HCT116 (cell line): ENCODE measurements around the gene BCAR3. TPM values are rescaled to one million over a fixed set of nuclear protein-coding genes. Genes with fewer than 3 reads are reported as not detected.

ENCODE experiments used
- ATAC-seq: fragments of 200-7000 bp; cut with Tn5 transposase; 2 replicates; pipeline ENCODE4 v1.9.1; 2020; ENCODE audit warnings: mild to moderate bottlenecking, moderate library complexity
- BruUV-seq: library from RNA; stranded (reverse); fragments of 400-500 nt; replicated peaks from 2 replicates; lab custom pipeline; 2021; lab: Mats Ljungman, UMichigan
- CTCF ChIA-PET: fragments of 300-600 bp; sonication (Branson Sonifier 250); formaldehyde crosslinking; loops from one replicate; lab custom pipeline; 2021; ENCODE audit warnings: antibody characterized with exemption; lab: Charles Lee
- POLR2A ChIA-PET: fragments of 300-600, 350-600 bp; sonication (Branson Sonifier 250); formaldehyde crosslinking; loops from one replicate; lab custom pipeline; 2021; ENCODE audit warnings: antibody characterized with exemption; lab: Charles Lee
- RAD21 ChIA-PET, 2 experiments: fragments of 300-600 bp; sonication (Branson Sonifier 250); formaldehyde crosslinking; loops; one replicate each; lab custom pipeline; 2023; ENCODE audit warnings: low total read pairs in 2 of 2; ENCODE audit not compliant: uncharacterized antibody in 2 of 2, unreplicated experiment in 2 of 2, low non-redundant PET in 1 of 2; lab: Charles Lee
- DNase-seq: peaks from one replicate; pipeline ENCODE4 v3.0.0-alpha.2; 2010; ENCODE audit warnings: low read depth, low spot score
- H2AFZ ChIP-seq: fragments of 200-600 bp; shearing (Covaris generic), sonication (generic); 2 replicates; pipeline ENCODE4 v1.6.1; 2017; ENCODE audit warnings: low read depth, mixed run types, mixed read lengths, antibody characterized with exemption, low read length; ENCODE audit not compliant: poor library complexity, severe bottlenecking
- H3K27ac ChIP-seq: 2 replicates; pipeline ENCODE4 v1.5.1; 2012; ENCODE audit warnings: low read depth, low read length
- H3K27me3 ChIP-seq: fragments of 200-600 bp; sonication (generic); 2 replicates; pipeline ENCODE4 v1.6.1; 2016; ENCODE audit warnings: mixed run types, low read length, mixed read lengths; ENCODE audit not compliant: insufficient read depth
- H3K36me3 ChIP-seq, 2 experiments: fragments of 200-500 bp in 1 of 2; fragments of 200-600 bp in 1 of 2; sonication (Bioruptor generic) in 1 of 2; sonication (generic) in 1 of 2; 2 replicates each; pipeline versions ENCODE4 v1.5.1 to v1.6.1; 2014 to 2016; ENCODE audit warnings: low read length in 2 of 2, inconsistent platforms in 1 of 2, mixed read lengths in 1 of 2, mixed run types in 1 of 2; ENCODE audit not compliant: insufficient read depth in 2 of 2, control insufficient read depth in 1 of 2
- H3K4me1 ChIP-seq, 2 experiments: fragments of 200-600 bp in 1 of 2; sonication (generic) in 1 of 2; 2 replicates each; pipeline versions ENCODE4 v1.5.1 to v1.6.1; 2012 to 2017; ENCODE audit warnings: low read length in 2 of 2, inconsistent platforms in 1 of 2, mild to moderate bottlenecking in 1 of 2, mixed read lengths in 1 of 2, mixed run types in 1 of 2, moderate library complexity in 1 of 2; ENCODE audit not compliant: insufficient read depth in 2 of 2, control insufficient read depth in 1 of 2
- H3K4me2 ChIP-seq: fragments of 200-600 bp; sonication (generic); 2 replicates; pipeline ENCODE4 v1.6.1; 2017; ENCODE audit warnings: mixed run types, low read length, mixed read lengths
- H3K4me3 ChIP-seq, 2 experiments: fragments of 200-600 bp in 1 of 2; sonication (generic) in 1 of 2; replicated peaks in 1 of 2; 2 replicates each; pipeline ENCODE4 v1.5.1; 2011 to 2016; ENCODE audit warnings: low read length in 2 of 2, control low read depth in 1 of 2, low read depth in 1 of 2, mild to moderate bottlenecking in 1 of 2, mixed read lengths in 1 of 2, mixed run types in 1 of 2
- H3K79me2 ChIP-seq: fragments of 200-600 bp; sonication (generic); 2 replicates; pipeline ENCODE4 v1.6.1; 2017; ENCODE audit warnings: mild to moderate bottlenecking, mixed run types, low read length, moderate library complexity, mixed read lengths; ENCODE audit not compliant: insufficient read depth
- H3K9ac ChIP-seq: fragments of 200-600 bp; sonication (generic); 2 replicates; pipeline ENCODE4 v1.6.1; 2016; ENCODE audit warnings: low read length, mixed read lengths
- H3K9me2 ChIP-seq: fragments of 200-600 bp; sonication (generic), shearing (Covaris generic); 2 replicates; pipeline ENCODE4 v1.6.1; 2017; ENCODE audit warnings: mixed run types, mild to moderate bottlenecking, moderate library complexity; ENCODE audit not compliant: insufficient read depth
- H3K9me3 ChIP-seq, 2 experiments: fragments of 200-500 bp in 1 of 2; fragments of 200-600 bp in 1 of 2; sonication (Bioruptor generic) in 1 of 2; sonication (generic) in 1 of 2; 2 replicates each; pipeline ENCODE4 v1.6.1; 2014 to 2017; ENCODE audit warnings: low read length in 2 of 2, mixed read lengths in 2 of 2, inconsistent platforms in 1 of 2, low read depth in 1 of 2, mild to moderate bottlenecking in 1 of 2, mixed run types in 1 of 2, moderate library complexity in 1 of 2; ENCODE audit not compliant: control insufficient read depth in 1 of 2, insufficient read depth in 1 of 2
- H4K20me1 ChIP-seq: fragments of 200-600 bp; sonication (generic), shearing (Covaris generic); 2 replicates; pipeline ENCODE4 v1.6.1; 2017; ENCODE audit warnings: mixed run types, mild to moderate bottlenecking, moderate library complexity; ENCODE audit not compliant: insufficient read depth
- CBX3 ChIP-seq: IDR thresholded peaks from 2 replicates; pipeline ENCODE4 v1.6.1; 2012; ENCODE audit warnings: low read depth
- CEBPB ChIP-seq: IDR thresholded peaks from 2 replicates; pipeline ENCODE4 v1.6.1; 2012; ENCODE audit warnings: low read depth
- EGR1 ChIP-seq: IDR thresholded peaks from 2 replicates; pipeline ENCODE4 v1.6.1; 2012; ENCODE audit warnings: low read depth
- EZH2 ChIP-seq: fragments of 200-600 bp; sonication (generic); IDR thresholded peaks from 2 replicates; pipeline ENCODE4 v1.6.1; 2017; ENCODE audit warnings: antibody characterized with exemption, mixed run types
- FOSL1 ChIP-seq: IDR thresholded peaks from 2 replicates; pipeline ENCODE4 v1.6.1; 2012; ENCODE audit warnings: low read depth
- JUND ChIP-seq: IDR thresholded peaks from 2 replicates; pipeline ENCODE4 v1.6.1; 2012
- MAX ChIP-seq: IDR thresholded peaks from 2 replicates; pipeline ENCODE4 v1.6.1; 2012
- POLR2A ChIP-seq: IDR thresholded peaks from 2 replicates; pipeline ENCODE4 v1.7.0; 2011; ENCODE audit warnings: borderline replicate concordance; ENCODE audit not compliant: insufficient read depth, insufficient read length; ENCODE audit errors: extremely low read depth
- POLR2AphosphoS5 ChIP-seq: IDR thresholded peaks from 2 replicates; pipeline ENCODE4 v1.6.1; 2011; ENCODE audit warnings: mild to moderate bottlenecking, low read depth, low read length, moderate library complexity
- SP1 ChIP-seq: IDR thresholded peaks from 2 replicates; pipeline ENCODE4 v1.6.1; 2012; ENCODE audit warnings: low read depth
- TCF7L2 ChIP-seq: IDR thresholded peaks from 2 replicates; pipeline ENCODE4 v1.7.0; 2011; ENCODE audit warnings: borderline replicate concordance, inconsistent platforms; ENCODE audit not compliant: insufficient read depth, insufficient read length; ENCODE audit errors: extremely low read depth
- YY1 ChIP-seq: IDR thresholded peaks from 2 replicates; pipeline ENCODE4 v1.6.1; 2011; ENCODE audit warnings: low read length, low read depth, moderate library complexity, mild to moderate bottlenecking; ENCODE audit not compliant: insufficient replicate concordance; ENCODE audit errors: extremely low read depth
- ZNF274 ChIP-seq: fragments of 200-500 bp; sonication (Bioruptor generic); IDR thresholded peaks from 2 replicates; pipeline ENCODE4 v1.6.1; 2014; ENCODE audit warnings: mild to moderate bottlenecking, low read depth, low read length, inconsistent platforms
- intact Hi-C: fragments of 100-400 bp; cut with micrococcal nuclease; formaldehyde crosslinking; loops from 2 replicates; pipeline ENCODE4 v1.10.0; 2022
- total RNA-seq: library from RNA; stranded (reverse); gene quantifications from one replicate; pipeline ENCODE4 v1.2.1, GENCODE V29; 2021; ENCODE audit not compliant: unreplicated experiment
- TF ChIP-seq, protein P1 (sequence below), 3 experiments: fragments of 200-600 bp in 1 of 3; sonication (generic) in 1 of 3; IDR thresholded peaks in 2 of 3; conservative IDR thresholded peaks in 1 of 3; 2 replicates each; pipeline ENCODE4 v1.5.1; 2012 to 2017; ENCODE audit warnings: low read depth in 2 of 3, low read length in 2 of 3, antibody characterized with exemption in 1 of 3, borderline replicate concordance in 1 of 3, control low read depth in 1 of 3, mild to moderate bottlenecking in 1 of 3, mixed read lengths in 1 of 3, mixed run types in 1 of 3, moderate library complexity in 1 of 3; ENCODE audit not compliant: insufficient read depth in 1 of 3

Gene BCAR3
- total RNA-seq, 1 experiment from 2014 or later = 24.5 TPM

DNA sequence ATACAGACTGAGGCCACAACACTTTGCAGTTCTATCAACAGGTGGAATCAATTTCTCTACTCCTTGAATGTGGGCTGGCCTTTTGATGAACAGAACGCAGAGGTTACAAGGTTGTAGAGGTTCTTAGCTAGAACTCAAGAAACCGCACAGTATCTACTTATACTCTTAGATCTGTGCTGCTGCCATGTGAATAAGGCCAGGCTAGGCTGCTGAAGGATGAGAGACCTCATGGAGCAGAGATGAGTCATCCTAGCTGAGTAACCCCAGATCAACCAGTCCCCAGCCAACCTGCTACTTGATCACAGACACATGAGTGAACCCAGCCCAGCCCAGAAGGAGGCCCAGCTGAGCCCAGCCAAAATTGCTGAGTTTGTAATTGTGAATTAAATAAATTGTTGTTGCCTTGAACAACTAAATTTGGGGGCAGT lies 35.3 kb upstream of the BCAR3 start:
- intact Hi-C loops = no loop called here
- Histone ChIP-seq H3K9me3 (peaks cover 0 to 9% of the 10 kb centered on the region in 2 experiments; a peak in 1 of 4 replicates), H3K36me3 (no peaks in the 10 kb centered on the region; a peak in 1 of 4 replicates), H3K27me3 (no peaks in the 10 kb centered on the region), H3K4me1 (peaks cover 0 to 46% of the 10 kb centered on the region in 2 experiments; a peak in 2 of 4 replicates), H3K27ac (no peak overlapping the region), H4K20me1 (no peaks in the 10 kb centered on the region), H2AFZ (no peak overlapping the region), H3K9ac (no peak overlapping the region), H3K4me3 (no peak overlapping the region), H3K4me2 (no peak overlapping the region), H3K9me2 (no peaks in the 10 kb centered on the region), H3K79me2 (no peaks in the 10 kb centered on the region)
- ATAC-seq (peak; percentile 74; the same call in 1 of the 2 replicates), DNase-seq (no peak)
- CTCF ChIA-PET = no interaction called here
- no peak for TF ChIP-seq YY1
- TF ChIP-seq POLR2A = no peak
- no peak for TF ChIP-seq EZH2
- no peak for TF ChIP-seq POLR2AphosphoS5
- peak; percentile 68 for TF ChIP-seq FOSL1
- TF ChIP-seq, protein P1, sequence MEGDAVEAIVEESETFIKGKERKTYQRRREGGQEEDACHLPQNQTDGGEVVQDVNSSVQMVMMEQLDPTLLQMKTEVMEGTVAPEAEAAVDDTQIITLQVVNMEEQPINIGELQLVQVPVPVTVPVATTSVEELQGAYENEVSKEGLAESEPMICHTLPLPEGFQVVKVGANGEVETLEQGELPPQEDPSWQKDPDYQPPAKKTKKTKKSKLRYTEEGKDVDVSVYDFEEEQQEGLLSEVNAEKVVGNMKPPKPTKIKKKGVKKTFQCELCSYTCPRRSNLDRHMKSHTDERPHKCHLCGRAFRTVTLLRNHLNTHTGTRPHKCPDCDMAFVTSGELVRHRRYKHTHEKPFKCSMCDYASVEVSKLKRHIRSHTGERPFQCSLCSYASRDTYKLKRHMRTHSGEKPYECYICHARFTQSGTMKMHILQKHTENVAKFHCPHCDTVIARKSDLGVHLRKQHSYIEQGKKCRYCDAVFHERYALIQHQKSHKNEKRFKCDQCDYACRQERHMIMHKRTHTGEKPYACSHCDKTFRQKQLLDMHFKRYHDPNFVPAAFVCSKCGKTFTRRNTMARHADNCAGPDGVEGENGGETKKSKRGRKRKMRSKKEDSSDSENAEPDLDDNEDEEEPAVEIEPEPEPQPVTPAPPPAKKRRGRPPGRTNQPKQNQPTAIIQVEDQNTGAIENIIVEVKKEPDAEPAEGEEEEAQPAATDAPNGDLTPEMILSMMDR (IDR thresholded peaks at IDR 0.05 in 2 of 3, conservative IDR thresholded peaks at IDR 0.05 in 1 of 3; ENCODE audit: borderline replicate concordance in 1 of 3, insufficient read depth in 1 of 3, low read depth in 2 of 3, low read length in 2 of 3) = no peak
- TF ChIP-seq TCF7L2 = no peak
- TF ChIP-seq ZNF274 = no peak
- no peak for TF ChIP-seq SP1
- no peak for TF ChIP-seq EGR1
- TF ChIP-seq CEBPB = no peak
- TF ChIP-seq CBX3 = peak; percentile 85; the same call in 1 of the 2 replicates
- TF ChIP-seq JUND = peak; percentile 71
- TF ChIP-seq MAX = peak; percentile 47; the same call in 1 of the 2 replicates
- no TSS peak for BruUV-seq
- POLR2A ChIA-PET = no interaction called here
- RAD21 ChIA-PET = no interaction called here
